Measurements from ENCODE around the gene EIF4G2. TPM values are rescaled to one million over a fixed set of nuclear protein-coding genes. Genes with fewer than 3 reads are reported as not detected.

Gene EIF4G2
- total and polyA plus RNA-seq, 2 experiments from 2014 or later, result 358 to 788 TPM

DNA sequence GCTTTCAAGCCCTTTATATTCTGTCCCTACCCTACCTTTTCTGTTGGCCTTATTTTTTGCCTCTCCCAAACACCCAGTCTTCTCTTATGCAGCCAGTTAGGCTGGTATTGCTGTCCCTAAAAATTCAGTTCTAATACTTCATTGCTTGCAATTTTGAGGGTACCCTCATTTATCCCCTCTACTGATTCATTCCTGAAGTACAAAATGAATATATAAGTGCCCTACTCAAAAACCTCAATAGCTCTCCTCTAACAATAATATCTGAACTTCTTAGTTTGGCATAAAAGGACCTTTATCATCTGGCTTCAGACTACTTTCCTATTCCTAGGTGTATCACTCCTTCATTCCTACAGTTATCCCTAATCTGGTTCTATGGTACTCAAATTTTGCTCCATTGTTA, 5.2 kb upstream of the EIF4G2 start (continued):
- TF ChIP-seq, protein P1, sequence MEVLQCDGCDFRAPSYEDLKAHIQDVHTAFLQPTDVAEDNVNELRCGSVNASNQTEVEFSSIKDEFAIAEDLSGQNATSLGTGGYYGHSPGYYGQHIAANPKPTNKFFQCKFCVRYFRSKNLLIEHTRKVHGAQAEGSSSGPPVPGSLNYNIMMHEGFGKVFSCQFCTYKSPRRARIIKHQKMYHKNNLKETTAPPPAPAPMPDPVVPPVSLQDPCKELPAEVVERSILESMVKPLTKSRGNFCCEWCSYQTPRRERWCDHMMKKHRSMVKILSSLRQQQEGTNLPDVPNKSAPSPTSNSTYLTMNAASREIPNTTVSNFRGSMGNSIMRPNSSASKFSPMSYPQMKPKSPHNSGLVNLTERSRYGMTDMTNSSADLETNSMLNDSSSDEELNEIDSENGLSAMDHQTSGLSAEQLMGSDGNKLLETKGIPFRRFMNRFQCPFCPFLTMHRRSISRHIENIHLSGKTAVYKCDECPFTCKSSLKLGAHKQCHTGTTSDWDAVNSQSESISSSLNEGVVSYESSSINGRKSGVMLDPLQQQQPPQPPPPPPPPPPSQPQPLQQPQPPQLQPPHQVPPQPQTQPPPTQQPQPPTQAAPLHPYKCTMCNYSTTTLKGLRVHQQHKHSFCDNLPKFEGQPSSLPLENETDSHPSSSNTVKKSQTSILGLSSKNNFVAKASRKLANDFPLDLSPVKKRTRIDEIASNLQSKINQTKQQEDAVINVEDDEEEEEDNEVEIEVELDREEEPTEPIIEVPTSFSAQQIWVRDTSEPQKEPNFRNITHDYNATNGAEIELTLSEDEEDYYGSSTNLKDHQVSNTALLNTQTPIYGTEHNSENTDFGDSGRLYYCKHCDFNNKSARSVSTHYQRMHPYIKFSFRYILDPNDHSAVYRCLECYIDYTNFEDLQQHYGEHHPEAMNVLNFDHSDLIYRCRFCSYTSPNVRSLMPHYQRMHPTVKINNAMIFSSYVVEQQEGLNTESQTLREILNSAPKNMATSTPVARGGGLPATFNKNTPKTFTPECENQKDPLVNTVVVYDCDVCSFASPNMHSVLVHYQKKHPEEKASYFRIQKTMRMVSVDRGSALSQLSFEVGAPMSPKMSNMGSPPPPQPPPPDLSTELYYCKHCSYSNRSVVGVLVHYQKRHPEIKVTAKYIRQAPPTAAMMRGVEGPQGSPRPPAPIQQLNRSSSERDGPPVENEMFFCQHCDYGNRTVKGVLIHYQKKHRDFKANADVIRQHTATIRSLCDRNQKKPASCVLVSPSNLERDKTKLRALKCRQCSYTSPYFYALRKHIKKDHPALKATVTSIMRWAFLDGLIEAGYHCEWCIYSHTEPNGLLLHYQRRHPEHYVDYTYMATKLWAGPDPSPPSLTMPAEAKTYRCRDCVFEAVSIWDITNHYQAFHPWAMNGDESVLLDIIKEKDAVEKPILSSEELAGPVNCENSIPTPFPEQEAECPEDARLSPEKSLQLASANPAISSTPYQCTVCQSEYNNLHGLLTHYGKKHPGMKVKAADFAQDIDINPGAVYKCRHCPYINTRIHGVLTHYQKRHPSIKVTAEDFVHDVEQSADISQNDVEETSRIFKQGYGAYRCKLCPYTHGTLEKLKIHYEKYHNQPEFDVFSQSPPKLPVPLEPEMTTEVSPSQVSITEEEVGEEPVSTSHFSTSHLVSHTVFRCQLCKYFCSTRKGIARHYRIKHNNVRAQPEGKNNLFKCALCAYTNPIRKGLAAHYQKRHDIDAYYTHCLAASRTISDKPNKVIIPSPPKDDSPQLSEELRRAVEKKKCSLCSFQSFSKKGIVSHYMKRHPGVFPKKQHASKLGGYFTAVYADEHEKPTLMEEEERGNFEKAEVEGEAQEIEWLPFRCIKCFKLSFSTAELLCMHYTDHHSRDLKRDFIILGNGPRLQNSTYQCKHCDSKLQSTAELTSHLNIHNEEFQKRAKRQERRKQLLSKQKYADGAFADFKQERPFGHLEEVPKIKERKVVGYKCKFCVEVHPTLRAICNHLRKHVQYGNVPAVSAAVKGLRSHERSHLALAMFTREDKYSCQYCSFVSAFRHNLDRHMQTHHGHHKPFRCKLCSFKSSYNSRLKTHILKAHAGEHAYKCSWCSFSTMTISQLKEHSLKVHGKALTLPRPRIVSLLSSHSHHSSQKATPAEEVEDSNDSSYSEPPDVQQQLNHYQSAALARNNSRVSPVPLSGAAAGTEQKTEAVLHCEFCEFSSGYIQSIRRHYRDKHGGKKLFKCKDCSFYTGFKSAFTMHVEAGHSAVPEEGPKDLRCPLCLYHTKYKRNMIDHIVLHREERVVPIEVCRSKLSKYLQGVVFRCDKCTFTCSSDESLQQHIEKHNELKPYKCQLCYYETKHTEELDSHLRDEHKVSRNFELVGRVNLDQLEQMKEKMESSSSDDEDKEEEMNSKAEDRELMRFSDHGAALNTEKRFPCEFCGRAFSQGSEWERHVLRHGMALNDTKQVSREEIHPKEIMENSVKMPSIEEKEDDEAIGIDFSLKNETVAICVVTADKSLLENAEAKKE (CRISPR knock-in tag; IDR thresholded peaks at IDR 0.05), result no peak
- TF ChIP-seq EZH2phosphoT487 (IDR thresholded peaks at IDR 0.05; ENCODE audit: unreplicated experiment) (no peak), ZNF114 (CRISPR knock-in tag; IDR thresholded peaks at IDR 0.05) (no peak)

DNA sequence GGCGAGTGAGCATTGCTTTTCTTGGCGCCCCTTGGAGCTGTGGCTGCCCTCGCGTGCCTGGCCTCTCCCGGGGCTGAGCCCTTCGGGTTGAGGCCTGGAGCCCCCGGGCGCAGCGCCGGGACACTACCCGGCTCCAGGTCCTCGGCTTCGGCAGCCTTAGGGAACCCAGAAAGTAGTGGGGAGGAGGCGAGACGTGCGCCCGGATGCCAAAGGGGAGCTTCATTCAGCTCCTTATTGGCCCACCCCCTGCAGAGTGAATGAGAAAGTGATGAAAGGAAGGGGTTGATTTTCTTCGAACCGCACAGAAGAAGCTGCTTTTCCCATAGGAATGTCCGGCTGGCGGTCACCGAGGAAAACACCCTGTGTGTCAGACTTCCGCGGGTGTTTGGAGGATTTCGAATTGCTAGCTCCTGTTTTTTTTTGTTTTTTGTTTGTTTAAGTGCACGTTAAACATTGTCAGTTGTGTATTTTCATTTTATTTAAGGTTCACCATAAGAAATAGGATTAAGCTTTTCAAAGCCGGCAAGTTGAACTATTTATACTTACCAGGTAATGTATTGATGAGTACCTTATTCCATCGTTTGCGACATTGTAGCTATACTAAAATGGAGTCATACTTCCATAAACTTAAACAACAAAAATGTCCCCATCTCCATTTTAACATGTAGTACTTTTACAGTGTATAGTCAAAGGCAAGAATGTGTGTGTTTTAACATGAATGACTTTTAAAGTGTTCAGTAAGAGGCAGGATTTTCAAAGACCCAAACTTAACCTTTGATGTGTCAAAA, 841 bp upstream of the EIF4G2 start:
- H3K4me1 ChIP-seq (ENCODE audit: insufficient read depth), result peaks cover 20% of the 10 kb centered on the region
- Mint-ChIP-seq H3K4me3 (peak overlapping the region; percentile 96), H3K4me1 (peaks cover 31% of the 10 kb centered on the region), H3K27ac (peak overlapping the region; percentile 99), H3K36me3 (ENCODE audit: low read depth) (peaks cover 41% of the 10 kb centered on the region), H3K9me3 (no peaks in the 10 kb centered on the region), H3K27me3 (ENCODE audit: insufficient read depth, low read depth, poor library complexity) (peaks cover 16% of the 10 kb centered on the region)
- H3K27me3 ChIP-seq (ENCODE audit: insufficient read depth), result no peaks in the 10 kb centered on the region
- H3K4me3 ChIP-seq, result peak overlapping the region; percentile 95
- H4K20me1 ChIP-seq (replicated peaks; ENCODE audit: insufficient read depth), result peaks cover 25% of the 10 kb centered on the region
- peaks cover 25% of the 10 kb centered on the region for H3F3A ChIP-seq (replicated peaks; ENCODE audit: low read depth)
- peaks cover 30% of the 10 kb centered on the region for H3K36me3 ChIP-seq (ENCODE audit: insufficient read depth)
- ATAC-seq, result peak; percentile 60
- DNase-seq (ENCODE audit: low spot score), result peak; percentile 94
- peak overlapping the region; percentile 97 for H3K27ac ChIP-seq (ENCODE audit: low read depth)
- no peak overlapping the region; the same call in 1 of the 2 replicates for H2AFZ ChIP-seq
- peak overlapping the region; percentile 77 for H3K4me2 ChIP-seq
- no peak for TF ChIP-seq JUNB (IDR thresholded peaks at IDR 0.05; ENCODE audit: unreplicated experiment)
- no peak for TF ChIP-seq NANOG (IDR thresholded peaks at IDR 0.05; ENCODE audit: borderline replicate concordance)
- TF ChIP-seq, protein P2, sequence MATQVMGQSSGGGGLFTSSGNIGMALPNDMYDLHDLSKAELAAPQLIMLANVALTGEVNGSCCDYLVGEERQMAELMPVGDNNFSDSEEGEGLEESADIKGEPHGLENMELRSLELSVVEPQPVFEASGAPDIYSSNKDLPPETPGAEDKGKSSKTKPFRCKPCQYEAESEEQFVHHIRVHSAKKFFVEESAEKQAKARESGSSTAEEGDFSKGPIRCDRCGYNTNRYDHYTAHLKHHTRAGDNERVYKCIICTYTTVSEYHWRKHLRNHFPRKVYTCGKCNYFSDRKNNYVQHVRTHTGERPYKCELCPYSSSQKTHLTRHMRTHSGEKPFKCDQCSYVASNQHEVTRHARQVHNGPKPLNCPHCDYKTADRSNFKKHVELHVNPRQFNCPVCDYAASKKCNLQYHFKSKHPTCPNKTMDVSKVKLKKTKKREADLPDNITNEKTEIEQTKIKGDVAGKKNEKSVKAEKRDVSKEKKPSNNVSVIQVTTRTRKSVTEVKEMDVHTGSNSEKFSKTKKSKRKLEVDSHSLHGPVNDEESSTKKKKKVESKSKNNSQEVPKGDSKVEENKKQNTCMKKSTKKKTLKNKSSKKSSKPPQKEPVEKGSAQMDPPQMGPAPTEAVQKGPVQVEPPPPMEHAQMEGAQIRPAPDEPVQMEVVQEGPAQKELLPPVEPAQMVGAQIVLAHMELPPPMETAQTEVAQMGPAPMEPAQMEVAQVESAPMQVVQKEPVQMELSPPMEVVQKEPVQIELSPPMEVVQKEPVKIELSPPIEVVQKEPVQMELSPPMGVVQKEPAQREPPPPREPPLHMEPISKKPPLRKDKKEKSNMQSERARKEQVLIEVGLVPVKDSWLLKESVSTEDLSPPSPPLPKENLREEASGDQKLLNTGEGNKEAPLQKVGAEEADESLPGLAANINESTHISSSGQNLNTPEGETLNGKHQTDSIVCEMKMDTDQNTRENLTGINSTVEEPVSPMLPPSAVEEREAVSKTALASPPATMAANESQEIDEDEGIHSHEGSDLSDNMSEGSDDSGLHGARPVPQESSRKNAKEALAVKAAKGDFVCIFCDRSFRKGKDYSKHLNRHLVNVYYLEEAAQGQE (IDR thresholded peaks at IDR 0.05; ENCODE audit: unreplicated experiment), result no peak
- no peak for TF ChIP-seq ZNF331 (CRISPR knock-in tag; IDR thresholded peaks at IDR 0.05; ENCODE audit: low read depth)
- no peak for TF ChIP-seq CREB1 (CRISPR knock-in tag; IDR thresholded peaks at IDR 0.05; ENCODE audit: low read depth)
- no peak for TF ChIP-seq EZH2 (IDR thresholded peaks at IDR 0.05; ENCODE audit: low read depth, unreplicated experiment)
- TF ChIP-seq POLR2AphosphoS5 (IDR thresholded peaks at IDR 0.05; ENCODE audit: low read depth), result no peak
- TF ChIP-seq EZH2phosphoT487 (IDR thresholded peaks at IDR 0.05; ENCODE audit: unreplicated experiment), result no peak
- TF ChIP-seq STAT1 (IDR thresholded peaks at IDR 0.05; ENCODE audit: unreplicated experiment), result no peak
- H3K79me2 ChIP-seq (replicated peaks; ENCODE audit: insufficient read depth), result peaks cover 41% of the 10 kb centered on the region
- H3K9me2 ChIP-seq (ENCODE audit: insufficient read depth), result no peaks in the 10 kb centered on the region

Data from GM23338 (cell line).